ENCODE measurements around the gene MCRIP1.

Gene MCRIP1

DNA sequence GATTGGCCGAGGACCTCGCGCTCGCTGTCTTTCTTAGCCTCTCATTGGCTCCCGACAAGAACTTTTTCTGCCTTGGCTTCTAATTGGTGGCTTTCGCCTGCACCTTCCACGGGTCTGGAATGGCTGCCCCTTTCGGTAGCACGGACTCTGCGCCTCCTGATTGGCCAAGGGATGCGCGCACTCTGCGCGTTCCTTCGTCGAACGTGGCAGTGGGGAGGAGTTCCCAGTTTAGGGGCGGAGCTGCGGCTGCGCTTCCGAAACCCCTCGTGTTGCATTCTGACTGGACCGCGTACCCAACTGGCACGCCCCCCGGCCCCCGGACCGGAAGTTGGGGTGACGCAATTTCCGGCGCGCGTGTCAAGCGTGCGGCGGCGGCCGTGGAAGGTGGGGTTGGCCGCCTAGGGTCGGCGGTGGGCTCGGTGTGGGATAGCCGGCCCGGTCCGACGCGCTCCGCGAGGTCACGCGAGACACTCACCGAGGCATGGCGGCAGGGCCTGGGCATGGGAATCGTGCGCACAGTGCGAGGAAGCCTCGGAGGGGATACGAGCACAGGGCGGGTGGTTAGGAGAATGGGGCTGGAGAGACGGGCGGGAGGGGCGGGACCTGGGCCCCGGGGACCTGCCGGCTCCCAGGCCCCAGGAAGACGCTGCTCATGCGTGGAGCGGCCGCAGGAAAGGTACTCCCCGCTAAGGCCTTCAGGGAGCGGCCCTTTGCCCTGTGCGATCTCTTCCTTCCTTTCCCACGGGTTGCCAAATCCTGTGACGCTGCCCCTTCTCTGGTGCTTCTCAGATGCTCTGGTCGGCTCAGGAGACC, 27.9 kb upstream of the MCRIP1 start:
- DNase-seq = peak; percentile 100

DNA sequence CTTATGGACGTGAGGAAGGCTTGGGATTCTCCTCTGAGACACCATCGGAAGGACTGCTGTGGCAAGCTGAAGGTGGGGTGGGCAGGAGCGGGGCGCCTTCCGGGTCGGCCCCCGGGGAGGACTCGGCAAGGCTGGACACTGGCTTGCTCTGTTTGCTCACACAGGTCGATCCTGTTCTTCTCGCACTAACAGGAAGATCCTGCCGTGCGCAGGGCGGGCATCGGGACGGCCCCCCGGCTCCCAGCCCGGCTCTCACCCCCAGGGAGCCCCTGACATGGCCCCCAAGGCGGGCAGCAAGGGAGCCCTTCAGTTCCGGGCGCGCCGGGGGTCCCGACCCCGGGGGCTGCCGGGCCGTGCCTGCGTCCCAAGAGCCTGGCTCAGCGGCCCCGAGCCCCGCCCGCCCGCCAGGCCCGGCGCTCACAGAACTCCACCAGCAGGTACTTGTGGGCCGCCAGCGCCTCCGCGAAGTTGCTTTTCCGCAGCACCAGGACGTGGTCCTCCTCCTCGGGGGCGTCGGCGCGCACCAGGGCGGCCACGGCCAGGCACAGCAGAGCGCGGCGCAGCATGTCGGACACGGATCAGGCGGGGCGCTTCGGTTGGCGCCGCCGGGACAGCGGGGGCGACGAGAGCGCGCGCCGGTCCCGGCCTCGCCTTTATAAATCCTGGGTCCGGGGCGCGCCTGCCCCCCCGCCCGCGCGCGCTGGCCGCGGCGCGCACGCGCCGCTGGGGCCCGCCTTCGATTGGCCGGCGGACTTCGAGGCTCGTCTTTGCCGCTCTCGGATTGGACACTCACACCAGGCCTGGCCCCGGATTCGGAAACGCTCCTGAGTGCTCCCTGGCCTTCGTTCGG, 27.0 kb upstream of the MCRIP1 start, which contains the start of gene P4HB:
P4HB (minus strand) TSS at position 630 of the 850 bp plus-strand sequence; CDS start at position 566, 64 bp downstream.
- DNase-seq = no peak

DNA sequence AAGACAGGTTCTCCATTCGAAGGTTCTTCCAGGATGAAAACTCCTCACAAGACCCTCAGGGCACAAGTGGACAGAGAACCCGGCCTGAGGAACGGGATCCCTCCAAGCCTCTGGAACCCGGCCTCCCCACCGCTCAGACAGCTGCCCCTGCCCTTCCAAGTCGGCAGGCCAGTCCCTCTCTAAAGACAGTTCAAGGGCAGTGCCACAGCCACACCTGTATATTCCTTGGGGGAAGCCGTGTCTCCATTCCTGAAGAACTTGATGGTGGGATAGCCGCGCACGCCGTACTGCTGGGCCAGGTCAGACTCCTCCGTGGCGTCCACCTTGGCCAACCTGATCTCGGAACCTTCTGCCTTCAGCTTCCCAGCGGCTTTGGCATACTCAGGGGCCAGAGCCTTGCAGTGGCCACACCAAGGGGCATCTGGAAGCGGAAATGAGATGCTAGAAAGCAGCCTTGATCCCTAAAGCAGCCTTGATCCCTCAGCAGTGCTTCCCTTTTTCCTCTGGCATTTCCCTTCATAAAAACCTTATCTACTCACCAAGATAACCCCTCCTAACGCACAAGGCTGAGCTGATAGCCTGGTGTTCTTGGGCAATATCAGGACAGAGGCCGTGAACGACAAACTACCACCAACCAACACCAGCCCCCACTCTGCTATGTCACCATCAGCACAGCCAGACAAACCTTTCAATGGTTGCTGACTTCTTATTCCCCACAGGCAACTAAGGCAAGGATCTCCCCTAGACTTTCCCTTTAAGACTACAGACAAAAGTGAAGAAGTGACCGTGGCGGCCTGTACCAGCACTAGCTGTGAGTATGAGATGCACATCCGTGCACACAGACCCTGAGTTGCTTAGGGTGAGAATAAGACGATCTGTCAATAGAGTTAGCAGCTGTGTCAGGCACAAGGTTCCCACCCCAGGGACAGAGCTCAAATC, 26.1 kb upstream of the MCRIP1 start:
- DNase-seq = no peak

DNA sequence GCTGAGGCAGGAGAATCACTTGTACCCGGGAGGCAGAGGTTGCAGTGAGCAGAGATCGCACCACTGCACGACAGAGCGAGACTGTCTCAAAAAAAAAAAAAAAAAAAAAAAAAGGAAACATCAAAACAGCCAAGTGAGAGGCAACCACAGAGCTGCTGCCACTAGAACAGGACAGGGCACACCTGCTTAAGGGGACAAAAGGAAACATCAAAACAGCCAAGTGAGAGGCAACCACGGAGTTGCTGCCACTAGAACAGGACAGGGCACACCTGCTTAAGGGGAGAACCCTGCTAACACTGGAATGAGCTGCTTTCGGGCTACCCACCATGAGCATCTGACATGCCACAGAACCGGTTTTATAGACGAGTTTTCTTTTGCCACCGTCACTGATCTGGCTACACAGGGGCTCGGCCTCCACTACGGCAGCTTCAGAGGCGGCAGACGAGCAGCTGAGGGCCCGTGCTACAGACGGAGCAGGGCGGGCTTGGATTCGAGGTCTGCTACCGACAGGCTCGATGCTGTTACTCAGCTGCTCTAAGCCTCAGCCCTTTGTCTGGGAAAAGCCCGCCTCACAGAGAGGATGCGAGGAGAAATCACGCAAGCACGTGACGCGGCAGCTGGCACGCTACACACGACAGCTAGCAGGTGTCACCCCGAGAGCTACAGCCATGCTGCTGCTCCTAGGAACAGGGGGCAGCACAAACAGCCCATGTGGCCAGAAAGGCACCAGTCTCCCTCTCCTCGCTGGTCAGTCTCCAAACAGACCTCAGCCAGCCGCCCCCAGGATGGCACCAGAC, 25.3 kb upstream of the MCRIP1 start:
- no peak for DNase-seq

DNA sequence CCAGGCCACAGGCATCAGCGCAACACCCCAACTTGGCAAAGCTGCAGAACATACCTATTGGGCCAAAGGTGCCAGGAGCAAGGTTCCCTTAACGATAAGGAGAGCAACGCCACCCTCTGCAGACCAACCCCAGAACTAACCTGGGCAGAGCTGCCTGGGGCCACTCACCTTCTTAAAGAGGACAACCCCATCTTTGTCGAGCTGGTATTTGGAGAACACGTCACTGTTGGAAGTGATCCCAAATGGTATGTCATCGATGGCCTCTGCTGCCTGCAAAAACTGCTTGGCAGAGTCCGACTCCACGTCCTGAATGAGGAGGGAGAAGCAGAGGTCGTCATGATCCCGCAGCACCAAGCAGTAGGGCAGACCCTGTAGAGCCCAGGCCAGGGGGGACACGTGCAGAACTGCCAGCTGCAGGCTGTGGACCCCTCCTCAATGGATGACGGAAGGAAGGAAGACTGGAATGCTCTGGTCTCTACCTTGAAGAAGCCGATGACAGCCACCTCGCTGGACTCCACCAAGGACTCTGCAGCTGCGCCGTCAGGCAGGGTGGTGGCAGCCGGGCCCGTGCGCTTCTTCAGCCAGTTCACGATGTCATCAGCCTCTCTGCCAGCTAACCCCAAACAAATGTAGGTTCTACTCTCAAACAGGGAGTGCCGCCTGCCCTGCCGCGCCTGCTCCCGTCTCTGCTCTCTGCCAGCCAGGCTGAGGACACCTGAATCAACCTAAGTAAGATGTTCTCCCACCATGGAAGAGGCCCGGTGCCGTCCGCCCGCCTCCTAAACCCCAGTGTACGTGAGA, 22.1 kb upstream of the MCRIP1 start:
- no peak for DNase-seq

DNA sequence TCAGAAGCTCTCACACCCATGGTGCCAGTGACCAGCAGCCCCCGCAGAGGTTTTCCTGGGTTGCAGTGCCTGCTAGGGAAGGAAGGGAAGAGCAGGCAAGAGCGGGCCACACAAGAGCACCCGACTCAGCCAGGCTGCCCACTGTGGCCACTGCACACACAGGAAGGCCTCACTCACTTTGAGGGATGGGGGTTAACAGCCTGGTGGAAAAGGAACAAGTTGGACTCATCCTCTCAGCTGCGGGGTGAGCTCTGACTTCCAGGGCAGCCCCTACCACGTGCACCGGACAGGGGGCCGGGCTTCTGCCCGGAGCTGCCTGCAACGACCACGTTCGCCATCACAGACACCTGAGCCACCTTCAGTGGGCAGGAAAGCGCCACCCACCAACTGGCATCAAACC, 19.1 kb upstream of the MCRIP1 start:
- no peak for DNase-seq

DNA sequence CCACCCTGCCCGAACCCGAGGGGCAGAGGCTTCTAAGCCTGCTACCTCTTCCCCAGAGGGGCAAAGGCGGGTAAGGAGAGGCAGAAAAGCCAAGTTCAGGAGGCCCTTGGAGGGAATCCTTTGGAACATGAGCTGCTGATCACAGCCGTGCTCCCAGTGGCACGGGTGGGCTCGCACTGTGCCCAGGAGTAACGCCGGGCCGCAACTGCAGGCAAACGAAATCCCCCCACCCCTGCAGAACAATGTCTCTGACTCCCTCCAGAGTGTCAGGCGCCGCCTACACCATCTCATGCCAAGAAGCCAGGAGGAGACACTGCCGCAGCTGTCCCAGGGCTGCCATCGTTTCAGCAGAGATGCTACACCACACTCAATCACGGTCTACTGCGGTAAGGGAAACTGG, 18.3 kb upstream of the MCRIP1 start:
- DNase-seq = no peak

DNA sequence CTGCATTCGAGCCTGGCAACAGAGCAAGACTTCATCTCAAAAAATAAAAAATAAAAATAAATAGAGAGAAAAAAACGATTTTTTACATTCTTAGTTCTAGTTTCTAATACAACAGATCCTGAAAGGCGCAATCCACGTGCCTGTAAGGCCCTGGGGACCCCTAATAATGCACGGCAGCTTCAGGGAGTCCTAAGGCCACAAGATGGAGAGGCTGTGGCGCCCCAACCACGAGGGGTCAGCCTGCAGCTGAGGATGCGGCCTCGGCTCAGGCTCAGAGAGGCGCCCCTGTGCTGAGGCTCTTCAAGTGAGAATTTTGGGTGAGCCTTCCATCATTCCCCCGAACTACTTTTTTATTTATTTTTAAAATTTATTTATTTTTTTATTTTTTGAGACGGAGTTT, 16.4 kb upstream of the MCRIP1 start:
- DNase-seq = no peak

DNA sequence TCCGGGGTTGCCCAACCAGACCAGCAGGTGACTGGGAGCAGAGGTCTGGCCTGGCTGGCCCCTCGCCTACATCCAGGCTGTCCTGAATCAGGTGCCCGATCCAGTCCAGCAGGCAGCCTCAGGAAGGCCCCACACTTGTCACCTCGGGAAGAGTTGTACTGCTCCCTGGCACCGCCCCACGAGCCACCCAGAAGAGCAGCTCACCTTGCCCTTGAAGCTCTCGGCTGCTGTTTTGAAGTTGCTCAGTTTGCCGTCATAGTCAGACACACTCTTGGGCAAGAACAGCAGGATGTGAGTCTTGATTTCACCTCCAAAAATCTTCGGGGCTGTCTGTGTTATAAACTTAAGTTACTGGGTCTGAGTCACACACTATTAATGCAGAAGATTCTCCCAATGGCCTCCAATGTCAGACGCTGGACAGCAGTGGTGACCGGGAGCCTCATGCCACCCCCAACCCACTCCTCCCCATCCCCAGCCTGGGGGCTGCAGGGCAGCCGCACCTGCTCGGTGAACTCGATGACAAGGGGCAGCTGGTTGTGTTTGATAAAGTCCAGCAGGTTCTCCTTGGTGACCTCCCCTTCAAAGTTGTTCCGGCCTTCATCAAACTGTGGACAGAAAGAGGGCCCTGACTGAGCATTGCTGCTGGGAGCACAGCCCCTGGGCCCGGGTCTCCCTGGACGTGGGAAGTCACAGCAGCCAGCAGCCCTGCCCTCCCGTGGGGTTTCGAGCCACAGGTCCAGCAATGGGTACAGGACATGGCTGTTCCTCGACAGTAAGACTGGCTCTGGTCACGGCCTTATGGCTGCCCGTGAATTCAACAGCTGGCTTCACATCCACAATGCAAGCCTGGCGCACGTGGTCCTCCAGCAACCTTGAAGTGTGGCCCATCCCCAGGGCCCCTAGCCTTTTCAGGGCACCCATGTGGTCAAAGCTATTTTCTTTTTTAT, 13.9 kb upstream of the MCRIP1 start:
- DNase-seq = no peak

DNA sequence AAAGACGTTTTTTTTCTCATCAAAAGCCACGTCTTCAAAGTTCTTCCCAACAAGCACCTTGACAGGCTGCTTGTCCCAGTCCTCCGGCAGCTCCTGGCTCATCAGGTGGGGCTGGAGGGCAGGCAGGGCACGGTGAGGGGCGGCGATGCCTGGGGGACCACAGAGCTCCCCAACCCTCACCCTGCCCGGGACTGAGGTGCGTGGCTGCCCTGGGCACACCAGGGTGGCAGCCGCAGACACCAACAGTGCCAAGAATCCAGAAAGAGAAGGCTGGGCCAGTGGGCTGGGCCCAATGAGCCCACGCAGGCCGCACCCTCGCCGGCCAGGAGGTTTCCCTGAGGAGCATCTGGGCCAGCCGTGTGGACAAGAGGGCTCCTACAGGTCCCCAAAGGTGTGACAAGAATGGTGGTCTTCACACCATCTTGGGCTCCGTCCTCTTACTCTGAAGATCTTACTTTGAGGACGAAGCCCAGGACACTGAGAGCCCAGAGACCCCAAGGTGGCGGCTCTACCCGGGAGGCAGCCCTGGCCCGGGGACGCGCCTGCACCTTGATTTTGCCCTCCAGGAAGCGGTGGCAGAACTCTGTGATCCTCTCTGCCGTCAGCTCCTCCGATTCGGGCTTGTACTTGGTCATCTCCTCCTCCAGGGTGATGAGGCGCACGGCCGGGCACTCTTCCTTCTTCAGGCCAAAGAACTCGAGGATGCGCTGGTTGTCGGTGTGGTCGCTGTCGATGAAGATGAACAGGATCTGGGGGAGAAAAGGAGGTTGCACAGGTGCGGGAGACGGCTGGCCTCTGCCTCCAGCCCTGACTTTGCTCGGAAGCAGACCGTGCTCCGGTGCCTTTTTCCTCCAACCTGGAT, 13.0 kb upstream of the MCRIP1 start:
- DNase-seq = no peak

DNA sequence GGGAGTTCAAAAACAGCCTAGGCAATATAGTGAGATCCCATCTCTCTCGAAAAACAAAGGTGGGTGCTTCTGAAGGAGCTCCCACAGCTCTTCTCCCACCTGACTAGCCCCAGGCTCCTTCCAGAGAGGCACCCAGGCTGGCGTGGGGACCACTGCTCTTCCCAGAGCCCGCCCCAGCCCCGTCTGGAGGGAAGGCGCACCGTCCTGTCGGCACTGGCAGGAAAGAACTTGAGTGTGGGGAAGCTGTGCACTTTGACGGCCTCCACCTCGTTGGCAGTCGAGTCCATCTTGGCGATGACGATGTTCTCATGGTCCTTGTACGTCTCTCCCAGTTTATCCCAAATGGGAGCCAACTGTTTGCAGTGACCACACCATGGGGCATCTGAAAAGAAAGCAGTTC, 12.3 kb upstream of the MCRIP1 start:
- DNase-seq = no peak

DNA sequence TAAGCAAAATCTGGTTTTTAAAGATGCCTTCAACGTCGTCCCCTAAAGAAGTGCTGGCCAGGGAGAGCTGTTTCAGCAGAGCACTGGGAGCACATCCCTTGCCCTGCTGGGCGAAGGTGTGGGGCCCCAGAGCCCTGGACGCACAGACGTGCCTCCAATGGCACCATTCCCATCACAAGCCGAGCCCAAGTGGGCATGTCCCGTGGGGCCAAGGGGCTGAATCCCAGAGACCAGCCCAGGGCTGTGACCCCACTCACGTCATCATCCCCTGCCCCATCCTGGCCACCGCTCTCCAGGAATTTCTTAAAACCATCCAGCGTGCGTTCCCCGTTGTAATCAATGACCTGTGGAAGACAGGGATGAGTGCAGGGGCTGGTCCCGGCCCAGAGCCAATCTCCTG, 11.8 kb upstream of the MCRIP1 start:
- DNase-seq = no peak

DNA sequence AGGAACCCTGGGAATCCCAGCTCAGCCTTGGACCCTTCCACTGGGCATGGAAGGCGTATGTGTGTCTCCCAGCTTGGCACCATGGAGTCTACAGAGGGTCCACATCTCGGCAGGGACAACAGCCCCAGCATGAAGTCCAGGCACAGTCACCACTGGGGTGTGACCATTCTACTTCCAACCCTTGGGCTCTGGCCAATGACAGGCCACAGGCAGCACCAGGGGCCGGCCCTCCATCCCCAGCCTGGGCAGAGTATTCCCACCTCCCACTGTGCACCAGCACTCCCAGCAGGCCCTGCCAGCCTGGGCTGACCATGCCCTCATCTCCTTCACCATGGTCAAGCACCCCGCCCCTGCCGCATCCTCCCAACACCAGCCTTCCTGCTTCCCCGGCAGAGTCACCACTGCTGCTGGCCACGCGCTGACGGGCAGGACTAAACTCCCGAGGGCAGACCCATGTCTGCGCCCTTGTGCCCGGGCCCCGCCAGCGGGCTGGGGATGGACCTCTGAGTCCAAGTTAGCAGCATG, 11.3 kb upstream of the MCRIP1 start:
- DNase-seq = no peak

DNA sequence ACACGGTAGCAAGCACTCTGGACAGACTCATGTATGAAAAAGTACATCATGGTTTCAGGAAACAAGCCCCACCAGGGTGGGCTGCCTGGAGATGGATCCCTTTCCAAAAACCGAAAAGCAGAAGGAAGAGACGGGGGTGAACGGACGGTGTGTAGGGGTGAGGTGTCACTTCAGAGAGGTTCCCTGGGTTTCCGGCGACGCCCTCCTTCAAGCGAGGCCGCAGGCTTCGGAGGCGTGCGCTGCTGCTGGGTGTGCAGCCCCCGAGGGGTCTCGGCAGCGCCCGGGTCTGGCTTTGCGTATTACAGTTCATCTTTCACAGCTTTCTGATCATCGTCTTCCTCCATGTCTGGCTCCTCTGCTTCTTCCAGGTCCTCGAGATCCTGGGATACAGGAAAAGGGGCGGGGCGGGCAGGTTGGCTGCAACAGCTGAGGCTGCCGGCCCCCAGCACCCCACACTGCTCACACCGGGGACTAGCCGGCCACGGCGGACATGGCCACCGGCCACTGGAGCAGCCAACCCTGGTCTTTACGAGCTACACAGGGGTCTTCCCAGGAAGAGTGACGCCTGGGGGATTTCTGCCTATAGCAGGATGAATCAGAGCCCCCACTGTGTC, 10.7 kb upstream of the MCRIP1 start:
- no peak for DNase-seq

DNA sequence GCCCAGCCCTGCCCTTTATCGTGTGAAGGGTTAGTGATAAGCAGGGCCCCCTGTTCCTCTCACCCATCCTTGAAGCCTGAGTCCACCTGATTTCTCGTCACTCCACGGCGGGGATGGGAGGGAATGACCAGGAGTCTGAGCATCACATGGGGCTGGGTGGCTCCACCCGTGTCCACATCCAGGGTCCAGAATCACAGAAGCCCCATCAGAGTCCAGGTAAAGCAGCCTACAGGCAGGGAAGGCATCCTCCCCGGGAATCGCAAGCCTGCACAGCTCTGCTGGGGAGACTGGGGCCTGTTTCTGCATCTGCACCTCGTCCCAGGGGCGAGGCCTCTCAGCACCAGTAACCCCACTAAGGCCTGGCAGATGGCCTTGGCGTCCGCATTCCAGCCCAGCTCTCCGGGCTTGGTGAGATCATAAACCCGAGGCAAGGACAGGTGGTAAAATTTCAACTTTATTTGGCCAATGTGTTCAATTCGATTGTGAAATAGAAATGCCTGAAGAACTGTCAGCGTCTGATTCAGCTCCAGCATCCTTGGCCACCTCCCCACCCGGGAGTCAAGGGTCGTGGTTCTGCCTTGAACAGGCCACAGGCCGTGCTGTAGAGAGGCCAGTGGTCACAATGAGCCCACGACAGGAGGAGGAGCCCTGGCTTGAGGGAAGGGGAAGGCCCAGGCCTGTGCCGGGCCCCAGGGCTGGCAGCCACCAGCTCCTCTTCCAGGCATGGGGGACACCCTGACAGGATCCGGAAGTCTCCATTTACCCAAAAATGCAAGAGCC, 9.8 kb upstream of the MCRIP1 start:
- DNase-seq = no peak

DNA sequence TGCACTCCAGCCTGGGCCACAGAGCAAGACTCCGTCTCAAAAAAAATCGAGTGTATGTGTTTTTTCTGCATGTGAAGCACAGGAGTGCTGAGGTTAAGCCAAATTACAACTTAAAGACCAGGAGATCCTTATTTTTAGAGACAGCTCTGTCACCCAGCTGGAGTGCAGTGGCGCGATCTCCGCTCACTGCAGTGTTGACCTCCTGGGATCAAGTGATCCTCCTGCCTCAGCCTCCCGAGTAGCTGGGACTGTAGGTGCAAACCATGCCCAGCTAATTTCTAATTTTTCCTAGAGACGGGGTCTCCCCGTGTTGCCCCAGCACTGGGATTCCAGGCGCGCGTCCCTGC, 9.3 kb upstream of the MCRIP1 start:
- no peak for DNase-seq

DNA sequence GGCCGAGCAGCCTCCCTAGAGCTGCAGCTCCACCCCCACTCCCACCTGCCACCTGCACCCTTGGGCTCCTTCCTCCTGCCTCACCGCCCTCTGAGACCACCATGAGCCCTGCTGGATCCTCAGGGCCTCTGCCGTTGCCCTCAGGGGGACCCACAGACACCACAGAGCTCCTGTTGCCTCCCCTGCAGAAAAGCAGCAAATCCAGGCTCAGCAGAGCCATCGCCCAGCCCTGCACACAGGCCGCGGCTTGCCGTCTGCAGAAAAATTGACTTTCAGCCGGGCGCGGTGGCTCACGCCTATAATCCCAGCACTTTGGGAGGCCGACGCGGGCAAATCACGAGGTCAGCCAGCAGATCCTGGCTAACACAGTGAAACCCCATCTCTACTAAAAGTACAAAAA, 8.8 kb upstream of the MCRIP1 start:
- DNase-seq = no peak
